Measurements from ENCODE around the gene GNA14. TPM values are rescaled to one million over a fixed set of nuclear protein-coding genes. Genes with fewer than 3 reads are reported as not detected.

GNA14 gene
- total RNA-seq, 1 donor = 0.72 TPM

DNA sequence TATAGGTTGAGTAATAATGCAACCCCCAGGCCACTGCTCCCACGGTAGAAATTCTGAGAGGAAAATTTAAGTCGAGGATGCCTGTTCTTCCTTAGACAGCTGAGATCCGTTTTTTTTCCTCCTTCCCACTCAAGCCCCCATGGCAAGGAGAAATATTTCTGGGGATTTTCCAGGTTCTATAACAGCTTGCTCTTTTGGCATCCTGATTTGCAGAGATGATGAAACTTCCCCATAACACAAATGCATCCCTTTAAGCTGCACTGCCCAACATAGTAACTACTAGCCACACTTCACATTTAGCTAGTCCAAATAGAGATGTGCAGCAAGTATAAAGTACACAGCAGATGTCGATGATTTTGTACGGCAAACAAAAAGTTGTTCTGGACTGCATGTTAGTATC is 32.5 kb upstream of the GNA14 start:
- no peak for TF ChIP-seq CTCF (IDR thresholded peaks at IDR 0.05; ENCODE audit: extremely low read depth, low read depth, low read length)
- Histone ChIP-seq H3K4me1 (ENCODE audit: insufficient read depth, low read length) (no peaks in the 10 kb centered on the region), H3K4me3 (ENCODE audit: insufficient read depth, low read length) (no peak overlapping the region), H3K4me2 (ENCODE audit: insufficient read depth, low read length) (no peak overlapping the region), H3K9me3 (ENCODE audit: low read depth, low read length) (no peaks in the 10 kb centered on the region), H3K79me2 (ENCODE audit: insufficient read depth, low read length) (no peaks in the 10 kb centered on the region), H3K36me3 (ENCODE audit: insufficient read depth, low read length) (no peaks in the 10 kb centered on the region), H3K27ac (ENCODE audit: low read depth, low read length) (no peak overlapping the region), H2AFZ (ENCODE audit: low read length) (no peak overlapping the region), H3K27me3 (ENCODE audit: insufficient read depth, low read length) (no peaks in the 10 kb centered on the region), H4K20me1 (ENCODE audit: insufficient read depth, low read length) (no peaks in the 10 kb centered on the region)
- no peak for DNase-seq (ENCODE audit: insufficient read length, low spot score, missing footprints)

- Histone ChIP-seq H2AFZ (ENCODE audit: low read length) (no peak overlapping the region), H3K79me2 (ENCODE audit: insufficient read depth, low read length) (no peaks in the 10 kb centered on the region), H3K4me3 (ENCODE audit: insufficient read depth, low read length) (no peak overlapping the region), H3K4me2 (ENCODE audit: insufficient read depth, low read length) (no peak overlapping the region), H3K36me3 (ENCODE audit: insufficient read depth, low read length) (no peaks in the 10 kb centered on the region), H3K27ac (ENCODE audit: low read depth, low read length) (no peak overlapping the region), H3K4me1 (ENCODE audit: insufficient read depth, low read length) (no peaks in the 10 kb centered on the region), H4K20me1 (ENCODE audit: insufficient read depth, low read length) (no peaks in the 10 kb centered on the region), H3K9me3 (ENCODE audit: low read depth, low read length) (no peaks in the 10 kb centered on the region), H3K27me3 (ENCODE audit: insufficient read depth, low read length) (no peaks in the 10 kb centered on the region)
- DNase-seq (ENCODE audit: insufficient read length, low spot score, missing footprints) = no peak
- no peak for TF ChIP-seq CTCF (IDR thresholded peaks at IDR 0.05; ENCODE audit: extremely low read depth, low read depth, low read length)
These were observed 31.7 kb upstream of the GNA14 start for GRCh38 chr9:77679661-77680368.

- Histone ChIP-seq H3K27ac (ENCODE audit: low read depth, low read length) (no peak overlapping the region), H3K79me2 (ENCODE audit: insufficient read depth, low read length) (no peaks in the 10 kb centered on the region), H3K9me3 (ENCODE audit: low read depth, low read length) (no peaks in the 10 kb centered on the region), H3K36me3 (ENCODE audit: insufficient read depth, low read length) (no peaks in the 10 kb centered on the region), H4K20me1 (ENCODE audit: insufficient read depth, low read length) (no peaks in the 10 kb centered on the region), H2AFZ (ENCODE audit: low read length) (no peak overlapping the region), H3K4me2 (ENCODE audit: insufficient read depth, low read length) (no peak overlapping the region), H3K4me1 (ENCODE audit: insufficient read depth, low read length) (no peaks in the 10 kb centered on the region), H3K4me3 (ENCODE audit: insufficient read depth, low read length) (no peak overlapping the region), H3K27me3 (ENCODE audit: insufficient read depth, low read length) (no peaks in the 10 kb centered on the region)
- TF ChIP-seq CTCF (IDR thresholded peaks at IDR 0.05; ENCODE audit: extremely low read depth, low read depth, low read length) = no peak
- DNase-seq (ENCODE audit: insufficient read length, low spot score, missing footprints) = no peak
These were observed 31.0 kb upstream of the GNA14 start for GRCh38 chr9:77679088-77679487.

DNA sequence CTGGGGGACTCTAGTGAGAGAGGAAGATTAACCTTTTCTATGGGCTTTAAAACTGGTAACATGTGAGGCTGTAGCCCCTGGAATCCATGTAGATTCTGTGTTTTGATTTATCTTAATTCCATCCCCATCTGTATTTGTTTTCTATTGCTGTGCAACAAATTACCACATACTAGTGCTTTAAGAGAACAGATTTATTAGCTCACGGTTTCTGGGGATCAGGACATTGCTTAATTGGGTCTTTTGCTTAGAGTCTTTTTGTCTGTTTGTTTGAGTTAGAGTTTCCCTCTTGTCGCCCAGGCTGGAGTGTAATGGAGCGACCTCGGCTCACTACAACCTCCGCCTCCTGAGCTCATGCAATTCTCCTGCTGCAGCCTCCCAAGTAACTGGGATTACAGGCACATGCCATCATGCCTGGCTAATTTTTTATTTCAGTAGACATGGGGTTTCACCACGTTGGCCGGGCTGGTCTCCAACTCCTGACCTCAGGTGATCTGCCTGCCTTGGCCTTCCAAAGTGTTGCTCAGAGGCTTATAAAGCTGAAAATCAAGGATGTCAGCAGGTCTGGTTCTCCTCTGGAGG is 29.9 kb upstream of the GNA14 start:
- H3K4me1 ChIP-seq (ENCODE audit: insufficient read depth, low read length) = no peaks in the 10 kb centered on the region
- H3K4me2 ChIP-seq (ENCODE audit: insufficient read depth, low read length) = no peak overlapping the region
- H2AFZ ChIP-seq (ENCODE audit: low read length) = no peak overlapping the region
- H3K9me3 ChIP-seq (ENCODE audit: low read depth, low read length) = no peaks in the 10 kb centered on the region
- no peaks in the 10 kb centered on the region for H3K27me3 ChIP-seq (ENCODE audit: insufficient read depth, low read length)
- no peak for TF ChIP-seq CTCF (IDR thresholded peaks at IDR 0.05; ENCODE audit: extremely low read depth, low read depth, low read length)
- no peak overlapping the region for H3K4me3 ChIP-seq (ENCODE audit: insufficient read depth, low read length)
- no peak overlapping the region for H3K27ac ChIP-seq (ENCODE audit: low read depth, low read length)
- no peak for DNase-seq (ENCODE audit: insufficient read length, low spot score, missing footprints)
- H3K79me2 ChIP-seq (ENCODE audit: insufficient read depth, low read length) = no peaks in the 10 kb centered on the region
- no peaks in the 10 kb centered on the region for H3K36me3 ChIP-seq (ENCODE audit: insufficient read depth, low read length)
- no peaks in the 10 kb centered on the region for H4K20me1 ChIP-seq (ENCODE audit: insufficient read depth, low read length)

Measured in osteoblast (primary cell).